SK-N-SH treated with all-trans-retinoic acid at 6 μM for 48 hours (cell line): ENCODE measurements around the gene PCNX4.
"Not testable (repeated sequence)": the region's sequence is repeated elsewhere in the genome, so short reads cannot be mapped to it uniquely, and the experiment has no call there.

Experiments used
- ATAC-seq: fragments of 200-7000 bp; cut with Tn5 transposase; 3 replicates; pipeline ENCODE4 v1.9.1; 2020; ENCODE audit warnings: mild to moderate bottlenecking, moderate library complexity
- ARNTL ChIP-seq: fragments of 450-650 bp; formaldehyde crosslinking; IDR thresholded peaks from 2 replicates; pipeline ENCODE4 v1.5.0; 2020; ENCODE audit warnings: low read depth, mild to moderate bottlenecking, moderate library complexity, borderline replicate concordance
- BACH2 ChIP-seq: fragments of 250-450 bp; sonication (Bioruptor Pico); IDR thresholded peaks from 2 replicates; pipeline ENCODE4 v1.9.0; 2021; ENCODE audit warnings: mild to moderate bottlenecking, borderline replicate concordance
- ESRRG ChIP-seq: fragments of 250-450 bp; sonication (Bioruptor Pico); IDR thresholded peaks from 2 replicates; pipeline ENCODE4 v1.6.1; 2021; ENCODE audit warnings: mild to moderate bottlenecking
- GLIS3 ChIP-seq: fragments of 250-450 bp; sonication (Bioruptor Pico); IDR thresholded peaks from 2 replicates; pipeline ENCODE4 v1.5.0; 2020; ENCODE audit warnings: mild to moderate bottlenecking, moderate library complexity
- ISL1 ChIP-seq: fragments of 250-450 bp; sonication (Bioruptor Pico); IDR thresholded peaks from 2 replicates; pipeline ENCODE4 v2.1.2; 2022; ENCODE audit warnings: mild to moderate bottlenecking, moderate library complexity
- OSR1 ChIP-seq: fragments of 250-450 bp; sonication (Bioruptor Pico); IDR thresholded peaks from 2 replicates; pipeline ENCODE4 v1.8.0; 2022; ENCODE audit warnings: moderate library complexity, mild to moderate bottlenecking, inconsistent platforms
- POU6F1 ChIP-seq: fragments of 250-450 bp; sonication (Bioruptor Pico); IDR thresholded peaks from 2 replicates; pipeline ENCODE4 v1.8.0; 2021; ENCODE audit warnings: low read depth, mild to moderate bottlenecking, moderate library complexity, borderline replicate concordance
- PPARA ChIP-seq: fragments of 250-450 bp; sonication (Bioruptor Pico); IDR thresholded peaks from 2 replicates; pipeline ENCODE4 v1.5.0; 2020; ENCODE audit warnings: mild to moderate bottlenecking, borderline replicate concordance
- RARB ChIP-seq: fragments of 250-450 bp; sonication (Bioruptor Pico); IDR thresholded peaks from 2 replicates; pipeline ENCODE4 v1.8.0; 2021; ENCODE audit warnings: mild to moderate bottlenecking, moderate library complexity
- SNAI2 ChIP-seq: fragments of 250-450 bp; sonication (Bioruptor Pico); IDR thresholded peaks from 2 replicates; pipeline ENCODE4 v1.5.0; 2020; ENCODE audit warnings: mild to moderate bottlenecking, moderate library complexity
- TOX ChIP-seq: fragments of 250-450 bp; sonication (Bioruptor Pico); IDR thresholded peaks from 2 replicates; pipeline ENCODE4 v1.8.0; 2021; ENCODE audit warnings: mild to moderate bottlenecking, moderate library complexity, borderline replicate concordance
- TSHZ2 ChIP-seq: fragments of 250-450 bp; sonication (Bioruptor Pico); IDR thresholded peaks from 2 replicates; pipeline ENCODE4 v1.5.0; 2020; ENCODE audit warnings: mild to moderate bottlenecking, moderate library complexity
- ZFP3 ChIP-seq: fragments of 250-450 bp; sonication (Bioruptor Pico); IDR thresholded peaks from 2 replicates; pipeline ENCODE4 v1.5.0; 2020; ENCODE audit warnings: mild to moderate bottlenecking, moderate library complexity
- ZFP30 ChIP-seq: fragments of 450-650 bp; formaldehyde crosslinking; IDR thresholded peaks from 2 replicates; pipeline ENCODE4 v1.5.0; 2022; ENCODE audit warnings: mild to moderate bottlenecking, moderate library complexity
- ZNF565 ChIP-seq: fragments of 450-650 bp; formaldehyde crosslinking; conservative IDR thresholded peaks from 2 replicates; pipeline ENCODE4 v1.5.0; 2020; ENCODE audit warnings: low read depth, mild to moderate bottlenecking, moderate library complexity
- ZNF70 ChIP-seq: fragments of 450-650 bp; formaldehyde crosslinking; IDR thresholded peaks from 2 replicates; pipeline ENCODE4 v1.5.0; 2020; ENCODE audit warnings: mild to moderate bottlenecking, moderate library complexity
- ZNF8 ChIP-seq: fragments of 450-650 bp; formaldehyde crosslinking; IDR thresholded peaks from 2 replicates; pipeline ENCODE4 v1.5.0; 2020; ENCODE audit warnings: mild to moderate bottlenecking, moderate library complexity

The PCNX4 gene

GRCh38 chr14:60094306-60094897, 2.7 kb downstream of the PCNX4 start:
- no peak for ATAC-seq
- no peak for TF ChIP-seq ARNTL
- no peak for TF ChIP-seq ZNF8
- TF ChIP-seq ZFP3 (CRISPR knock-in tag): no peak
- no peak for TF ChIP-seq BACH2 (CRISPR knock-in tag)
- no peak for TF ChIP-seq ZNF565 (CRISPR knock-in tag)
- no peak for TF ChIP-seq ZNF70 (CRISPR knock-in tag)

GRCh38 chr14:60095231-60095630, 3.5 kb downstream of the PCNX4 start:
- TF ChIP-seq TOX (CRISPR knock-in tag) (no peak), GLIS3 (CRISPR knock-in tag) (no peak), BACH2 (CRISPR knock-in tag) (no peak), PPARA (CRISPR knock-in tag) (no peak), SNAI2 (CRISPR knock-in tag) (no peak), OSR1 (no peak), ISL1 (CRISPR knock-in tag) (no peak), ZFP30 (no peak), ZFP3 (CRISPR knock-in tag) (no peak)
- ATAC-seq: no peak

- TF ChIP-seq ZNF565 (CRISPR knock-in tag) (no peak), ZFP3 (CRISPR knock-in tag) (no peak), POU6F1 (CRISPR knock-in tag) (no peak), TOX (CRISPR knock-in tag) (no peak)
- no peak for ATAC-seq
These were observed 4.2 kb downstream of the PCNX4 start for GRCh38 chr14:60095781-60096450.

GRCh38 chr14:60097974-60098373, 6.3 kb downstream of the PCNX4 start:
- no peak for TF ChIP-seq POU6F1 (CRISPR knock-in tag)
- TF ChIP-seq TSHZ2 (CRISPR knock-in tag): no peak
- no peak for TF ChIP-seq ZFP30
- no peak for TF ChIP-seq GLIS3 (CRISPR knock-in tag)
- TF ChIP-seq SNAI2 (CRISPR knock-in tag): no peak
- TF ChIP-seq, all 23 proteins: peak for 0
- no peak for ATAC-seq

GRCh38 chr14:60099855-60100254, 8.1 kb downstream of the PCNX4 start:
- ATAC-seq: not testable (repeated sequence)

GRCh38 chr14:60101786-60102185, 10.1 kb downstream of the PCNX4 start:
- ATAC-seq: peak; percentile 49
- TF ChIP-seq RARB (CRISPR knock-in tag) (no peak), ZNF8 (0 out of 2 replicates have a peak, but pooled peaks have one; percentile 20), ESRRG (no peak), ARNTL (no peak)
